Nephron progenitor cell (in vitro differentiated cells): Measurements from ENCODE around the gene JAM2.
"Not testable (repeated sequence)": the region's sequence is repeated elsewhere in the genome, so short reads cannot be mapped to it uniquely, and the experiment has no call there.

Experiments used
- DNase-seq: peaks from one replicate; pipeline ENCODE4 v3.0.0; 2021
- H3K27ac Mint-ChIP-seq: 2 replicates; pipeline ENCODE4 v1.8.0; 2021; ENCODE audit warnings: mild to moderate bottlenecking, moderate library complexity, mixed read lengths
- H3K27me3 Mint-ChIP-seq: 2 replicates; pipeline ENCODE4 v1.8.0; 2021; ENCODE audit warnings: mild to moderate bottlenecking, low read depth, mixed read lengths; ENCODE audit not compliant: poor library complexity
- H3K36me3 Mint-ChIP-seq: 2 replicates; pipeline ENCODE4 v1.8.0; 2021; ENCODE audit warnings: low read depth, mixed read lengths
- H3K4me1 Mint-ChIP-seq: 2 replicates; pipeline ENCODE4 v1.8.0; 2021; ENCODE audit warnings: mixed read lengths
- H3K4me3 Mint-ChIP-seq: 2 replicates; pipeline ENCODE4 v1.8.0; 2021; ENCODE audit warnings: mild to moderate bottlenecking, moderate library complexity, mixed read lengths
- H3K9me3 Mint-ChIP-seq: 2 replicates; pipeline ENCODE4 v1.8.0; 2021; ENCODE audit warnings: mild to moderate bottlenecking, moderate library complexity, mixed read lengths
- TF ChIP-seq, protein P1 (sequence below): fragments of 200-600 bp; sonication (generic); IDR thresholded peaks from 2 replicates; pipeline ENCODE4 v1.5.0; 2021; ENCODE audit warnings: antibody characterized with exemption

Gene JAM2

DNA sequence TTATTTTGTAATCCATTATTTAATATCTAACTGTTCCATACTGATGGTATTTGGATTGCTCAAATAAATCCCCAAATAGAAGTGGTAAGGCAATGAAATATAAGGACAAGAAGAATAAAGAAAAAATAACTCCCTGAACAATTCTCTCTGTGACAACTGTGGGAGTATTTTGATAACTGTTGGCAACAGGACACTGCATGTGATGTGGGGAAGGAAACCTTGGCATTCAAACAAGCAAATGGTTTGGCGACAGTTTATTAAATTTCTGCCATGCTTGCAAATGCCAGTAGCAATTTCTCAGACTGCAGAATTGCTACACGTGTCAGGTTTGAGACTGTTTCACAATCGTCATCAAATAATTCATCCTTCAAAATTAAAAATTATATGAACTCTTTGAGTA is 23.2 kb upstream of the JAM2 start:
- no peak for DNase-seq
- TF ChIP-seq, protein P1, sequence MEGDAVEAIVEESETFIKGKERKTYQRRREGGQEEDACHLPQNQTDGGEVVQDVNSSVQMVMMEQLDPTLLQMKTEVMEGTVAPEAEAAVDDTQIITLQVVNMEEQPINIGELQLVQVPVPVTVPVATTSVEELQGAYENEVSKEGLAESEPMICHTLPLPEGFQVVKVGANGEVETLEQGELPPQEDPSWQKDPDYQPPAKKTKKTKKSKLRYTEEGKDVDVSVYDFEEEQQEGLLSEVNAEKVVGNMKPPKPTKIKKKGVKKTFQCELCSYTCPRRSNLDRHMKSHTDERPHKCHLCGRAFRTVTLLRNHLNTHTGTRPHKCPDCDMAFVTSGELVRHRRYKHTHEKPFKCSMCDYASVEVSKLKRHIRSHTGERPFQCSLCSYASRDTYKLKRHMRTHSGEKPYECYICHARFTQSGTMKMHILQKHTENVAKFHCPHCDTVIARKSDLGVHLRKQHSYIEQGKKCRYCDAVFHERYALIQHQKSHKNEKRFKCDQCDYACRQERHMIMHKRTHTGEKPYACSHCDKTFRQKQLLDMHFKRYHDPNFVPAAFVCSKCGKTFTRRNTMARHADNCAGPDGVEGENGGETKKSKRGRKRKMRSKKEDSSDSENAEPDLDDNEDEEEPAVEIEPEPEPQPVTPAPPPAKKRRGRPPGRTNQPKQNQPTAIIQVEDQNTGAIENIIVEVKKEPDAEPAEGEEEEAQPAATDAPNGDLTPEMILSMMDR, result no peak
- Mint-ChIP-seq H3K4me3 (no peak overlapping the region), H3K27me3 (peaks cover 5% of the 10 kb centered on the region), H3K36me3 (no peaks in the 10 kb centered on the region), H3K27ac (no peak overlapping the region), H3K4me1 (no peaks in the 10 kb centered on the region), H3K9me3 (no peaks in the 10 kb centered on the region)

DNA sequence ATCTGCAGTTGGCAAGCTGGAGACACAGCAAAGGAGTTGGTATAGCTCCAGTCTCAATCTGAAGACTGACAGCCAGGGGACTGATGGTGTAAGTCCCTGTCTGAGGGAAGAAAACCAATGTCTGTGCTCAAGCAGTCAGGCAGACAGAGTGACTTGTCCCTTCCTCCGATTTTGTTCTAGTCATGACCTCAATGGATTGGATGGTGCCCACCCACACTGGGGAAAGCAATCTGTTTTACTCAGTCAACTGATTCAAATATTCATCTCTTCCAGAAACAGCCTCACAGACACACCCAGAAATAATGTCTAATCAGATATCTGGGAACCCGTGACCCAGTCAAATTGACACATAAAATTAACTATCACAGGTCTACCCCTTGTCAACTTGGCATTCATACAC is 19.9 kb upstream of the JAM2 start:
- Mint-ChIP-seq H3K27ac (no peak overlapping the region), H3K27me3 (peaks cover 8% of the 10 kb centered on the region), H3K9me3 (no peaks in the 10 kb centered on the region), H3K4me1 (no peaks in the 10 kb centered on the region), H3K36me3 (no peaks in the 10 kb centered on the region), H3K4me3 (no peak overlapping the region)
- no peak for DNase-seq
- TF ChIP-seq, protein P1, result no peak

DNA sequence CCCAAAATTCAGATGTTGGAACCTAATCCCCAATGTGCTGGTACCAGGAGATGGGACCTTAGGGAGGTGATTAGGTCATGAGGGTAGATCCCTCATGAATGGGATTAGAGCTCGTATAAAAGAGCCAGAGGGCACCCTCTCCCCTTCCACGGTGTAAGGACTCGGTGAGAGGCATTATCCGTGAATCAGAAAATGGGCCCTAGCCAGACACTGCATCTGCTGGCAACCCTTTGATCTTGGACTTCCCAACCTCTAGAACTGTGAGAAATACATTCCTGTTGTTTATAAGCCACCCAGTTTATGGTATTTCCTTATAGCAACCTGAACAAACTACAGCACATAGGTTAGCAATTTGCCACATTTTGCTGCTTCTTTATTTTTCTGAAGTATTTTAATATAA is 14.5 kb upstream of the JAM2 start:
- DNase-seq, result no peak
- H3K4me3 Mint-ChIP-seq, result no peak overlapping the region
- peaks cover 2% of the 10 kb centered on the region for H3K27me3 Mint-ChIP-seq
- H3K4me1 Mint-ChIP-seq, result no peaks in the 10 kb centered on the region
- H3K27ac Mint-ChIP-seq, result no peak overlapping the region
- no peaks in the 10 kb centered on the region for H3K9me3 Mint-ChIP-seq
- no peaks in the 10 kb centered on the region for H3K36me3 Mint-ChIP-seq
- TF ChIP-seq, protein P1, result no peak

DNA sequence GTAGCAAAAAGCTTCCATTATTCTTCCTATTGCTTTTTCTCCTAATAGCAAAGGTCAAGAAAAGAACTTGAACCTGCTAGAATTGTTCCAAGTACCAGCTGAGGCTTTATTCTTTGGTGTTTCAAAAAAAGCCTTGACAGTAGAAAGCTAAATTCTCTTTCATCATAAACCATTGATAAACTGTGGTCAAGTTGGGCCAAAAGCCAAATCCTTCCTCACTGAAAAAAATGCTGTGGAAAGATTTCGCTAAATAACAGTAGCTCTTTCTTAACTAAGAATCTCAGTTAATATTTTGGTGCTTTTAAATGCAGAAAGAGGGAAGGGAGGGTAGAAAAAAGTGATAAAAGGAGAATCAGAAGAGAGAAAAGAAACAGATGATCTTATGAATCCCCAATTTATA is 14.0 kb upstream of the JAM2 start:
- TF ChIP-seq, protein P1, result no peak
- H3K4me3 Mint-ChIP-seq, result no peak overlapping the region
- no peaks in the 10 kb centered on the region for H3K4me1 Mint-ChIP-seq
- no peak for DNase-seq
- no peak overlapping the region for H3K27ac Mint-ChIP-seq
- H3K27me3 Mint-ChIP-seq, result peaks cover 6% of the 10 kb centered on the region
- no peaks in the 10 kb centered on the region for H3K36me3 Mint-ChIP-seq
- H3K9me3 Mint-ChIP-seq, result no peaks in the 10 kb centered on the region

DNA sequence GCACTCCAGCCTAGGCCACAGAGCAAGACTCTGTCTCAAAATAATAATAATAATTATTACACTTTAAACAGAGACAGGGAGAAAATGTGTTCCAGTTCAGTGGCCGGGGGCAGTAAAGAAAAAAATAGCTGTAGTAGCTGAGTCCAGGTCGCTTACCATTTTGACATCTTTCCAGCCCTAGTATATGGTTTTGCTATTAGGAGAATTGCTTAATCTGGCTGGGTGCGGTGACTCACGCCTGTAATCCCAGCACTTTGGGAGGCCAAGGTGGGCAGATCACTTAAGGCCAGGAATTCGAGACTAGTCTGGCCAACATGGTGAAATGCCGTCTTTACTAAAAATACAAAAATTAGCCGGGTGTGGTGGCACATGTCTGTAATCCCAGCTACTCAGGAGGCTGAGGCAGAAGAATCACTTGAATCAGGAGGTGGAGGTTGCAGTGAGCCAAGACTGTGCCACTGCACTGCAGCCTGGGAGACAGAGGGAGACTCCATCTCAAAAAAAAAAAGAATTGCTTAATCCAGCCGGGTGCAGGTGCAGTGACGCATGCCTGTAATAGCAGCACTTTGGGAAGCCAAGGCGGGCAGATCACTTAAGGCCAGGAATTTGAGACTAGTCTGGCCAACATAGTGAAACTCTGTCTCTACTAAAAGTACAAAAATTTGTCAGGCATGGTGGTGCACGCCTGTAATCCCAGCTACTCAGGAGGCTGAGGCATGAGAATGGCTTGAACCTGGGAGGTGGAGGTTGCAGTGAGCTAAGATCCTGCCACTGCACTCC is 13.1 kb upstream of the JAM2 start:
- H3K4me3 Mint-ChIP-seq, H3K4me1 Mint-ChIP-seq, H3K9me3 Mint-ChIP-seq, H3K27me3 Mint-ChIP-seq, DNase-seq, H3K36me3 Mint-ChIP-seq, H3K27ac Mint-ChIP-seq: not testable (repeated sequence)

DNA sequence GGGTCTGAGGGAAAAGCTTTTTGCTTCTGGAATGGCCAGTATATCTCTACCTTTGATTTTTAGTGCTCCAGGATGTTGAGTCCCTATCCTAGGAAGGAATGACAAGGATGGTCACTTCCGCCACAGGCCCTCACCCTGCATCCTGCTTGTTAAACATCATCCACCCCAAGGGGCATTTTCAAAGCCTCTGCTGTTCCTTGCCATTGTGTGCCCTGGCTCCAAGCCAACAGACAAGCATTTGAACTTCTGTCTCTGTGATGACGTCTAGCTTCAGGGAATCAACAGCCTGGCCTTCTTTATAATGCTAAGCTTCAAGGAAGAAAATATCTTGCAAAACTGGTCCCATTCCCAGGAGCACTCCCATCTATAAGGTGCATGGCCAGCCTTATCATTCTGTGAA is 12.3 kb upstream of the JAM2 start:
- TF ChIP-seq, protein P1, result no peak
- H3K4me3 Mint-ChIP-seq, result no peak overlapping the region
- no peaks in the 10 kb centered on the region for H3K36me3 Mint-ChIP-seq
- no peak for DNase-seq
- H3K9me3 Mint-ChIP-seq, result no peaks in the 10 kb centered on the region
- H3K4me1 Mint-ChIP-seq, result no peaks in the 10 kb centered on the region
- H3K27me3 Mint-ChIP-seq, result peaks cover 6% of the 10 kb centered on the region
- H3K27ac Mint-ChIP-seq, result no peak overlapping the region
